Skin of body (tissue), 2 donors: ENCODE results near the gene INO80D. TPM values are rescaled to one million over a fixed set of nuclear protein-coding genes. Genes with fewer than 3 reads are reported as not detected.

Experiments
- small RNA-seq: library from RNA; depleted of rRNA; stranded (forward); fragments of <200 nt; gene quantifications from one replicate; pipeline ENCODE3, GENCODE V24; 2014; ENCODE audit warnings: low replicate concordance
- total RNA-seq: library from RNA; depleted of rRNA; stranded (reverse); fragments of >200 nt; gene quantifications from one replicate; pipeline ENCODE4 v1.2.3, GENCODE V29; 2014

The INO80D gene
- total RNA-seq, 1 donor from 2014 or later: 18.8 TPM

Small RNA genes lying within 50 kb of the gene (small RNA-seq; reads per million reads assigned to genes)
- gene RF00006 (not detected), gene RF00019 (not detected)

Other genes starting within 250 kb of the INO80D start
- 71.2 TPM for gene NDUFS1, start 73.3 kb upstream of the INO80D start, total RNA-seq
- 378 TPM for gene EEF1B2, start 73.7 kb upstream of the INO80D start, total RNA-seq
- gene ZDBF2, start 188.5 kb upstream of the INO80D start, total RNA-seq: 8.2 TPM